ENCODE measurements around the gene A3GALT2. TPM values are rescaled to one million over a fixed set of nuclear protein-coding genes. Genes with fewer than 3 reads are reported as not detected.

Gene A3GALT2
- total RNA-seq, 1 experiment from 2014 or later: not detected

- Mint-ChIP-seq H3K4me3 (ENCODE audit: unreplicated experiment) (no peak overlapping the region), H3K27me3 (ENCODE audit: insufficient read depth, unreplicated experiment) (no peaks in the 10 kb centered on the region), H3K4me1 (ENCODE audit: low read depth, unreplicated experiment) (no peaks in the 10 kb centered on the region), H3K9me3 (ENCODE audit: unreplicated experiment) (no peaks in the 10 kb centered on the region), H3K36me3 (ENCODE audit: insufficient read depth, unreplicated experiment) (peaks cover 45% of the 10 kb centered on the region), H3K27ac (ENCODE audit: unreplicated experiment) (no peak overlapping the region)
- ChIA-PET CTCF (no interaction called here), POLR2A (no interaction called here)
- no peaks in the 10 kb centered on the region for H3K9me3 ChIP-seq
- H3K4me3 ChIP-seq (ENCODE audit: low read depth, low read length): no peak overlapping the region
- no peaks in the 10 kb centered on the region for H3K4me1 ChIP-seq
- no peaks in the 10 kb centered on the region for H3K27me3 ChIP-seq (replicated peaks; ENCODE audit: control insufficient read depth, insufficient read depth, low read length)
- no peak for DNase-seq
- TF ChIP-seq, protein P1, sequence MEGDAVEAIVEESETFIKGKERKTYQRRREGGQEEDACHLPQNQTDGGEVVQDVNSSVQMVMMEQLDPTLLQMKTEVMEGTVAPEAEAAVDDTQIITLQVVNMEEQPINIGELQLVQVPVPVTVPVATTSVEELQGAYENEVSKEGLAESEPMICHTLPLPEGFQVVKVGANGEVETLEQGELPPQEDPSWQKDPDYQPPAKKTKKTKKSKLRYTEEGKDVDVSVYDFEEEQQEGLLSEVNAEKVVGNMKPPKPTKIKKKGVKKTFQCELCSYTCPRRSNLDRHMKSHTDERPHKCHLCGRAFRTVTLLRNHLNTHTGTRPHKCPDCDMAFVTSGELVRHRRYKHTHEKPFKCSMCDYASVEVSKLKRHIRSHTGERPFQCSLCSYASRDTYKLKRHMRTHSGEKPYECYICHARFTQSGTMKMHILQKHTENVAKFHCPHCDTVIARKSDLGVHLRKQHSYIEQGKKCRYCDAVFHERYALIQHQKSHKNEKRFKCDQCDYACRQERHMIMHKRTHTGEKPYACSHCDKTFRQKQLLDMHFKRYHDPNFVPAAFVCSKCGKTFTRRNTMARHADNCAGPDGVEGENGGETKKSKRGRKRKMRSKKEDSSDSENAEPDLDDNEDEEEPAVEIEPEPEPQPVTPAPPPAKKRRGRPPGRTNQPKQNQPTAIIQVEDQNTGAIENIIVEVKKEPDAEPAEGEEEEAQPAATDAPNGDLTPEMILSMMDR (IDR thresholded peaks at IDR 0.05; ENCODE audit: insufficient read depth in 1 of 2, low read depth in 1 of 2, low read length in 1 of 2, severe bottlenecking in 1 of 2, unreplicated experiment in 1 of 2): no peak
- no TSS peak for BruUV-seq (replicated peaks)
- intact Hi-C loops (cut with micrococcal nuclease; ENCODE audit: unreplicated experiment): loop anchor here (5.0 kb wide), 2 partner anchors 38 to 158 kb away; no protein-coding TSS in a partner anchor
- H3K36me3 ChIP-seq (ENCODE audit: control insufficient read depth, insufficient read depth, low read length): no peaks in the 10 kb centered on the region
Observed at GRCh38 chr1:33299461-33300155, 21.3 kb downstream of the A3GALT2 start.

DNA sequence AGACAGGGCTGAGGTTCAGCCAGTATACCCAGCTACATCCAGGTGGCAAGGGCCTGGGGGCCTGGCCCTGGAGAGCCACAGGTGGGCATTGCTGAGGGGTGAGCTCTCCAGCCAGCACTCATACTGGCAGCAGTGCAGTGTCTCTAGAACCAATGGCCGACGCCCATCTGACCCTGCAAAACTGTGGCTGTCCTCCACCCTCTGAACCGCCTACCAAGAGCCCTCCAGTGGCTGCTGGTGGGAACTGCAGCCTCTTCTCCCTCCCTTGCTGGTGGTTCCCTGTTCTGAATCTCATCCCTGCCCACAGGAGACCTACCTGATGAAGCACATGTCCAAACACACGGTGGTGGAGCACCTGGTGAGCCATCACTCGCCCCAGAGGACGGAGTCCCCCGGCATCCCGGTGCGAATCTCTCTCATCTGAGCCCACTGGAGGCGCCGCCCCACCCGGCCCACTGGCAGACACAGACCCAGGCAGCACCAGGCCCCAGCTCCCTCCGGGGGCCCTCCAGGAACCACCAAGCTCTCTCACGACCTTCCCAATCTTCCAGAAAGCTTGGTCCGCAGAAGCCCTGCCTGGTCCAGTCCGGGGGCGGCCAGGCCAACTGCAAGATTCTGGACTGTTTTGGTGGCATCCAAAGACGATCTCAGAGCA lies 22.1 kb downstream of the A3GALT2 start:
- Histone ChIP-seq H3K27me3 (replicated peaks; ENCODE audit: control insufficient read depth, insufficient read depth, low read length) (no peaks in the 10 kb centered on the region), H3K9me3 (no peaks in the 10 kb centered on the region), H3K4me3 (ENCODE audit: low read depth, low read length) (no peak overlapping the region), H3K36me3 (ENCODE audit: control insufficient read depth, insufficient read depth, low read length) (no peaks in the 10 kb centered on the region), H3K4me1 (no peaks in the 10 kb centered on the region)
- intact Hi-C loops (cut with micrococcal nuclease; ENCODE audit: unreplicated experiment): loop anchor here (1.0 to 5.0 kb wide), 3 partner anchors 39 to 159 kb away; no protein-coding TSS in a partner anchor
- POLR2A ChIA-PET: no interaction called here
- peak; percentile 68 to 69 for DNase-seq
- Mint-ChIP-seq H3K4me1 (ENCODE audit: low read depth, unreplicated experiment) (no peaks in the 10 kb centered on the region), H3K27me3 (ENCODE audit: insufficient read depth, unreplicated experiment) (no peaks in the 10 kb centered on the region), H3K9me3 (ENCODE audit: unreplicated experiment) (no peaks in the 10 kb centered on the region), H3K27ac (ENCODE audit: unreplicated experiment) (no peak overlapping the region), H3K4me3 (ENCODE audit: unreplicated experiment) (no peak overlapping the region), H3K36me3 (ENCODE audit: insufficient read depth, unreplicated experiment) (peaks cover 45% of the 10 kb centered on the region)
- no TSS peak for BruUV-seq (replicated peaks)
- CTCF ChIA-PET: interaction anchor here (1.0 kb wide), 1 partner anchor 171 kb away, joined by 3 read pairs; no protein-coding TSS in a partner anchor
- TF ChIP-seq, protein P1 (IDR thresholded peaks at IDR 0.05; ENCODE audit: insufficient read depth in 1 of 2, low read depth in 1 of 2, low read length in 1 of 2, severe bottlenecking in 1 of 2, unreplicated experiment in 1 of 2): peak; percentile 58 to 60

GRCh38 chr1:33297911-33298622 lies 22.8 kb downstream of the A3GALT2 start:
- ChIA-PET POLR2A (no interaction called here), CTCF (interaction anchor here (0.7 to 1.0 kb wide), 2 partner anchors 172 to 1613 kb away, joined by 3 read pairs; no protein-coding TSS in a partner anchor)
- H3K27ac Mint-ChIP-seq (ENCODE audit: unreplicated experiment): no peak overlapping the region
- intact Hi-C loops (cut with micrococcal nuclease; ENCODE audit: unreplicated experiment): loop anchor here (1.0 to 5.0 kb wide), 3 partner anchors 39 to 159 kb away; no protein-coding TSS in a partner anchor
- H3K4me3 Mint-ChIP-seq (ENCODE audit: unreplicated experiment): no peak overlapping the region
- no peaks in the 10 kb centered on the region for H3K27me3 Mint-ChIP-seq (ENCODE audit: insufficient read depth, unreplicated experiment)
- H3K4me1 ChIP-seq: no peaks in the 10 kb centered on the region
- H3K36me3 Mint-ChIP-seq (ENCODE audit: insufficient read depth, unreplicated experiment): peaks cover 47% of the 10 kb centered on the region
- no peaks in the 10 kb centered on the region for H3K4me1 Mint-ChIP-seq (ENCODE audit: low read depth, unreplicated experiment)
- no peaks in the 10 kb centered on the region for H3K9me3 Mint-ChIP-seq (ENCODE audit: unreplicated experiment)
- H3K36me3 ChIP-seq (ENCODE audit: control insufficient read depth, insufficient read depth, low read length): no peaks in the 10 kb centered on the region
- TF ChIP-seq, protein P1 (IDR thresholded peaks at IDR 0.05; ENCODE audit: insufficient read depth in 1 of 2, low read depth in 1 of 2, low read length in 1 of 2, severe bottlenecking in 1 of 2, unreplicated experiment in 1 of 2): no peak
- no peaks in the 10 kb centered on the region for H3K27me3 ChIP-seq (replicated peaks; ENCODE audit: control insufficient read depth, insufficient read depth, low read length)
- H3K4me3 ChIP-seq (ENCODE audit: low read depth, low read length): no peak overlapping the region
- H3K9me3 ChIP-seq: no peaks in the 10 kb centered on the region
- no peak for DNase-seq
- no TSS peak for BruUV-seq (replicated peaks)

All from Caco-2 (cell line).